Measurements from ENCODE around the gene TRAK1.

The TRAK1 gene

GRCh38 chr3:42068303-42069088 lies 22.7 kb upstream of the TRAK1 start:
- peaks cover 97% of the 10 kb centered on the region for H3K79me2 ChIP-seq (ENCODE audit: low read length)
- H3K27me3 ChIP-seq (ENCODE audit: low read depth, low read length) = no peaks in the 10 kb centered on the region
- H2AFZ ChIP-seq (ENCODE audit: low read depth, low read length) = no peak overlapping the region
- no peaks in the 10 kb centered on the region for H3K9me3 ChIP-seq (ENCODE audit: insufficient read depth, low read length)
- H4K20me1 ChIP-seq (ENCODE audit: insufficient read depth, low read length) = peaks cover 87% of the 10 kb centered on the region
- H3K4me3 ChIP-seq (ENCODE audit: low read length) = peak overlapping the region; percentile 61
- TF ChIP-seq EZH2phosphoT487 (IDR thresholded peaks at IDR 0.05; ENCODE audit: low read depth) = no peak
- no peak for TF ChIP-seq CTCF (IDR thresholded peaks at IDR 0.05; ENCODE audit: low read depth, low read length)
- H3K4me2 ChIP-seq (ENCODE audit: low read length) = peak overlapping the region; percentile 84
- peak overlapping the region; percentile 87; the same call in 1 of the 2 replicates for H3K27ac ChIP-seq (ENCODE audit: low read length)
- peaks cover 79% of the 10 kb centered on the region for H3K4me1 ChIP-seq (ENCODE audit: low read length)
- H3K36me3 ChIP-seq (replicated peaks; ENCODE audit: low read depth, low read length) = peaks cover 15% of the 10 kb centered on the region
- H3K9ac ChIP-seq (ENCODE audit: low read length) = peak overlapping the region; percentile 29; the same call in 1 of the 2 replicates

- Histone ChIP-seq H2AFZ (ENCODE audit: low read depth, low read length) (no peak overlapping the region), H3K4me2 (ENCODE audit: low read length) (no peak overlapping the region), H3K27ac (ENCODE audit: low read length) (no peak overlapping the region), H3K36me3 (replicated peaks; ENCODE audit: low read depth, low read length) (peaks cover 15% of the 10 kb centered on the region), H3K79me2 (ENCODE audit: low read length) (peaks cover 97% of the 10 kb centered on the region), H3K4me1 (ENCODE audit: low read length) (peaks cover 70% of the 10 kb centered on the region), H3K9me3 (ENCODE audit: insufficient read depth, low read length) (no peaks in the 10 kb centered on the region), H4K20me1 (ENCODE audit: insufficient read depth, low read length) (peaks cover 91% of the 10 kb centered on the region), H3K4me3 (ENCODE audit: low read length) (no peak overlapping the region), H3K27me3 (ENCODE audit: low read depth, low read length) (no peaks in the 10 kb centered on the region), H3K9ac (ENCODE audit: low read length) (no peak overlapping the region)
- no peak for TF ChIP-seq CTCF (IDR thresholded peaks at IDR 0.05; ENCODE audit: low read depth, low read length)
- no peak for TF ChIP-seq EZH2phosphoT487 (IDR thresholded peaks at IDR 0.05; ENCODE audit: low read depth)
Observed at GRCh38 chr3:42070089-42070488, 21.1 kb upstream of the TRAK1 start.

- Histone ChIP-seq H3K9ac (ENCODE audit: low read length) (no peak overlapping the region), H2AFZ (ENCODE audit: low read depth, low read length) (no peak overlapping the region), H3K4me3 (ENCODE audit: low read length) (no peak overlapping the region), H3K27me3 (ENCODE audit: low read depth, low read length) (no peaks in the 10 kb centered on the region), H3K4me1 (ENCODE audit: low read length) (peaks cover 67% of the 10 kb centered on the region), H3K9me3 (ENCODE audit: insufficient read depth, low read length) (no peaks in the 10 kb centered on the region), H4K20me1 (ENCODE audit: insufficient read depth, low read length) (peaks cover 91% of the 10 kb centered on the region), H3K36me3 (replicated peaks; ENCODE audit: low read depth, low read length) (peaks cover 15% of the 10 kb centered on the region), H3K79me2 (ENCODE audit: low read length) (peaks cover 97% of the 10 kb centered on the region), H3K4me2 (ENCODE audit: low read length) (no peak overlapping the region), H3K27ac (ENCODE audit: low read length) (no peak overlapping the region)
- TF ChIP-seq EZH2phosphoT487 (IDR thresholded peaks at IDR 0.05; ENCODE audit: low read depth) (no peak), CTCF (IDR thresholded peaks at IDR 0.05; ENCODE audit: low read depth, low read length) (no peak)
Observed at GRCh38 chr3:42070524-42070923, 20.6 kb upstream of the TRAK1 start.

- H3K9ac ChIP-seq (ENCODE audit: low read length) = peak overlapping the region; percentile 14; the same call in 1 of the 2 replicates
- peaks cover 84% of the 10 kb centered on the region for H4K20me1 ChIP-seq (ENCODE audit: insufficient read depth, low read length)
- peak overlapping the region; percentile 76 for H3K4me2 ChIP-seq (ENCODE audit: low read length)
- no peaks in the 10 kb centered on the region for H3K27me3 ChIP-seq (ENCODE audit: low read depth, low read length)
- no peak for TF ChIP-seq CTCF (IDR thresholded peaks at IDR 0.05; ENCODE audit: low read depth, low read length)
- no peak for TF ChIP-seq EZH2phosphoT487 (IDR thresholded peaks at IDR 0.05; ENCODE audit: low read depth)
- no peak overlapping the region for H2AFZ ChIP-seq (ENCODE audit: low read depth, low read length)
- H3K4me3 ChIP-seq (ENCODE audit: low read length) = peak overlapping the region; percentile 47
- peaks cover 51% of the 10 kb centered on the region for H3K4me1 ChIP-seq (ENCODE audit: low read length)
- no peaks in the 10 kb centered on the region for H3K9me3 ChIP-seq (ENCODE audit: insufficient read depth, low read length)
- peaks cover 97% of the 10 kb centered on the region for H3K79me2 ChIP-seq (ENCODE audit: low read length)
- H3K36me3 ChIP-seq (replicated peaks; ENCODE audit: low read depth, low read length) = peaks cover 15% of the 10 kb centered on the region
- no peak overlapping the region for H3K27ac ChIP-seq (ENCODE audit: low read length)
Observed at GRCh38 chr3:42071904-42072812, 19.0 kb upstream of the TRAK1 start.

Data from OCI-LY3 (cell line).